Heart left ventricle (tissue), 16 donors: ENCODE data around the gene CNTFR. TPM values are rescaled to one million over a fixed set of nuclear protein-coding genes. Genes with fewer than 3 reads are reported as not detected.

Experiments used
- ATAC-seq, 4 donors: fragments of 200-7000 bp; cut with Tn5 transposase; one replicate each; pipeline ENCODE4 v1.9.1; 2020 to 2022; ENCODE audit warnings: moderate library complexity in 4 of 4, mild to moderate bottlenecking in 3 of 4, moderate number of reproducible peaks in 1 of 4
- DNase-seq, 5 donors: peaks; one replicate each; pipeline ENCODE4 v3.0.0-alpha.2; 2020
- H3K27ac ChIP-seq, 12 donors: fragments of 200-600 bp; sonication (generic) in 4 of 12; one replicate each; pipeline versions ENCODE4 v1.5.0 to v1.8.0; 2016 to 2022; ENCODE audit warnings: mild to moderate bottlenecking in 2 of 12
- H3K27me3 ChIP-seq, 9 donors: fragments of 200-600 bp; sonication (generic) in 2 of 9; one replicate each; pipeline versions ENCODE4 v1.5.1 to v1.8.0; 2016 to 2022; ENCODE audit warnings: mild to moderate bottlenecking in 3 of 9
- H3K36me3 ChIP-seq, 9 donors: fragments of 200-600 bp; sonication (generic) in 2 of 9; one replicate each; pipeline versions ENCODE4 v1.5.0 to v1.8.0; 2018 to 2022; ENCODE audit warnings: mild to moderate bottlenecking in 2 of 9
- H3K4me1 ChIP-seq, 12 donors: fragments of 200-600 bp; sonication (generic) in 4 of 12; one replicate each; pipeline versions ENCODE4 v1.5.0 to v1.8.0; 2016 to 2022; ENCODE audit warnings: mild to moderate bottlenecking in 3 of 12
- H3K4me3 ChIP-seq, 12 donors: fragments of 200-600 bp; sonication (generic) in 4 of 12; one replicate each; pipeline versions ENCODE4 v1.5.0 to v1.8.0; 2017 to 2022; ENCODE audit warnings: mild to moderate bottlenecking in 9 of 12, moderate library complexity in 4 of 12
- H3K9me3 ChIP-seq, 12 donors: fragments of 200-600 bp; sonication (generic) in 4 of 12; one replicate each; pipeline versions ENCODE4 v1.5.0 to v1.8.0; 2016 to 2022; ENCODE audit warnings: mild to moderate bottlenecking in 1 of 12
- POLR2A ChIP-seq, 2 donors: fragments of 450-650 bp; IDR thresholded peaks; one replicate each; pipeline ENCODE4 v1.6.1; 2017; ENCODE audit warnings: antibody characterized with exemption in 2 of 2, mild to moderate bottlenecking in 2 of 2, moderate library complexity in 2 of 2
- WGBS, 4 donors: extraction: QIAGEN DNeasy Blood & Tissue Kit in 2 of 4; methylation state at CpG; one replicate each; pipeline versions ENCODE4 v1.1.5 to v1.1.7; 2013 to 2018; 5-methylcytosine and 5-hydroxymethylcytosine counted together
- intact Hi-C, 10 donors: fragments of 100-400 bp; cut with DNase I; formaldehyde crosslinking; loops; one replicate each; pipeline versions ENCODE4 v1.11.1 to v1.14.2; 2022
- polyA plus RNA-seq, 2 donors: library from polyadenylated mRNA; stranded (reverse); fragments of 200-250 nt; gene quantifications; one replicate each; pipeline ENCODE4 v1.2.3, GENCODE V29; 2013
- total RNA-seq, 9 donors: library from RNA; depleted of rRNA in 2 of 9; stranded (reverse); fragments of >200 nt in 2 of 9; fragmentation: NEBNext Ultra II Directional in 3 of 9; extraction: Animal tissue kit (Norgen Biotek cat#: 25700) in 3 of 9; gene quantifications; one replicate each; pipeline versions ENCODE4 v1.1.0 to v1.2.4, GENCODE V29; 2016 to 2023
- TF ChIP-seq, protein P1 (sequence below), 12 donors: fragments of 200-600 bp; sonication (generic) in 4 of 12; IDR thresholded peaks; one replicate each; pipeline versions ENCODE4 v1.5.0 to v1.8.0; 2018 to 2022; ENCODE audit warnings: antibody characterized with exemption in 12 of 12, mild to moderate bottlenecking in 5 of 12
- donor health status: ischemic (EF 13 %, LVEDD 7.1; RV severe dilation, severe dysfunction).
- donor health status: healthy with polysubstance abuse.
- donor health status: DM: no; HTN: yes; CAD: no.
- donor health status: DM: no; HTN: no; CAD: no.
- donor health status: ischemic (EF 25% LVEDD 6.9; RV normal size, moderate dysfunction).
- donor health status: ischemic (EF 25% LVEDD 5.7; RV mildly dilated, moderate dysfunction).
- donor health status: healthy.
- donor health status: DM: yes; HTN: yes; CAD: no.
- donor health status: ischemic (EF 35%, LVEDD 5.7; RV mildly dilated, moderate dysfunction).
- donor health status: nonischemic (EF 11% LVEDD 7.7; RV severe dilation, severe dysfunction).
- donor health status: DM: yes; HTN: yes; CAD: no.
- donor health status: PGD.
- donor health status: ischemic (EF 29% LVEDD 5.4; RV normal size, mild dysfunction).
- donor health status: nonischemic (EF 23%, LVEDD 6.1; RV moderate dilation, normal function).

The CNTFR gene
- total and polyA plus RNA-seq, 11 donors, result 0.43 to 9.8 (median 2.0) TPM

DNA sequence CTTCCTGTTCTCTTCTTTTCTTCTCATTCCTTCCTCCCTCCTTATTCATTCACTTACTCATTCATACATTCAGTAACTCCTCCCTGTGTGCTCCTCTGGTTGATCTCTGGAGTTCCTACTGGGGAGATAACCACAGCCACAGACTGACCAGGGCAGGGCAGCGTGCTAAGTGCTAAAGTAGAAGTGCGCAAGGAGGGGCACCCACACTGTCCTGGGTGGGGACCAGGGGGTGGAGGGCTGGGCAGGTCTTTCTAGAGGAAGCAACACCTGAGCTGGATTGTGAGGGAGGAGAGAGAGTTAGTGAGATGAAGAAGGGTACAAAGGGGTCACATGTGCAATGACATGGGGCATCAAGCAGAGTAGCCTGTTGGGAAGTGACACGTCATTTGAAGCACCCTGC lies 80.6 kb downstream of the CNTFR start:
- Histone ChIP-seq H3K4me3 (no peak overlapping the region), H3K27me3 (no peaks in the 10 kb centered on the region), H3K4me1 (peaks cover 0 to 9% (median 0%) of the 10 kb centered on the region in 12 donors), H3K9me3 (no peaks in the 10 kb centered on the region), H3K36me3 (no peaks in the 10 kb centered on the region), H3K27ac (no peak overlapping the region)
- intact Hi-C loops, result loop anchor here in 4 of 10 donors (10.0 kb wide), 3 partner anchors 86 to 174 kb away; no protein-coding TSS in a partner anchor
- no peak for ATAC-seq
- TF ChIP-seq POLR2A (IDR thresholded peaks at IDR 0.05), result no peak
- TF ChIP-seq, protein P1, sequence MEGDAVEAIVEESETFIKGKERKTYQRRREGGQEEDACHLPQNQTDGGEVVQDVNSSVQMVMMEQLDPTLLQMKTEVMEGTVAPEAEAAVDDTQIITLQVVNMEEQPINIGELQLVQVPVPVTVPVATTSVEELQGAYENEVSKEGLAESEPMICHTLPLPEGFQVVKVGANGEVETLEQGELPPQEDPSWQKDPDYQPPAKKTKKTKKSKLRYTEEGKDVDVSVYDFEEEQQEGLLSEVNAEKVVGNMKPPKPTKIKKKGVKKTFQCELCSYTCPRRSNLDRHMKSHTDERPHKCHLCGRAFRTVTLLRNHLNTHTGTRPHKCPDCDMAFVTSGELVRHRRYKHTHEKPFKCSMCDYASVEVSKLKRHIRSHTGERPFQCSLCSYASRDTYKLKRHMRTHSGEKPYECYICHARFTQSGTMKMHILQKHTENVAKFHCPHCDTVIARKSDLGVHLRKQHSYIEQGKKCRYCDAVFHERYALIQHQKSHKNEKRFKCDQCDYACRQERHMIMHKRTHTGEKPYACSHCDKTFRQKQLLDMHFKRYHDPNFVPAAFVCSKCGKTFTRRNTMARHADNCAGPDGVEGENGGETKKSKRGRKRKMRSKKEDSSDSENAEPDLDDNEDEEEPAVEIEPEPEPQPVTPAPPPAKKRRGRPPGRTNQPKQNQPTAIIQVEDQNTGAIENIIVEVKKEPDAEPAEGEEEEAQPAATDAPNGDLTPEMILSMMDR (IDR thresholded peaks at IDR 0.05), result no peak
- DNase-seq, result no peak
- WGBS, 4 donors, result 82 to 96% (median 93%) methylated on average over 3 of the region's 3 CpGs

DNA sequence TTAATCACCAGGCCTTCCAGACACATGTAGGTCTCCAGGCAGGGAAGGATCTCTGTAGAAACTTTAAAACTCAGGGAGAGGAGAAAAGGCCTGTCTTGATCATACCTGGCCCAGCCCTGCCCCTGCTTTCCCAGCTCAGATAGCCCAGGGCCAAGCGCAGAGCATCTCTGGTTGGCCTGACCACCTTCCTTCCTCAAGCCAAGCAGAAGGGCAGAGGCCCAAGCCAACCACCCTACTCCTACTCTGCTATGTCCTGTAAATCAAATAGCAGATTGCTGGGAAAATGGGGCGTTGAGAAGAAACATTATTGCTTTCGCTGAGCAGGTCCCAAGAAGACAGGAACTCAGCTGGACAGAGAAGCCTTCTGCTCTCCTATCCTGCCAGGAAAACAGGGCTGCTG lies 81.1 kb downstream of the CNTFR start:
- WGBS, 4 donors, result 91 to 95% (median 92%) methylated on average over 3 of the region's 3 CpGs

DNA sequence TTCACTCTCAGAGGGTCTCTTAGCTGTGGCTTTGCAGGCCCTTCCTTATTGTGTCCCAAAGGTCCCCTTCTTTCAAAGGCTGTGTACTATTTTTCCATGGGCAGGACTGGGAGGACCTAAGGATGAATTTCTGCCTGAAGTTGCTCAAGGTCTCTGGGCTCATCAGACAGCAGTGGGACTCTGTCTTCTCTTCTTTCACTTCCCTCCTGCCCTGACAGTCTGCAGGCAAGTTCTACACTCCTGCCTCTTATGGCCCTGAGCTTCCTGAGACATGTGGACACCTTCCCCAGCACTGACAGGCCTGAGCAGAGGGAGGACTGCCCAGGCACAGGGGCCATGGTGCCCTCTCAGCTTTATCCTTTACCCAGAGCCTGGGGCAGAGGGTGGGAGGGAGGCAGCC lies 81.6 kb downstream of the CNTFR start:
- no peak for ATAC-seq
- DNase-seq, result no peak

More for the DNA sequence above, 81.1 kb downstream of the CNTFR start:
- DNase-seq, result no peak
- H3K36me3 ChIP-seq, result no peaks in the 10 kb centered on the region
- TF ChIP-seq, protein P1 (IDR thresholded peaks at IDR 0.05), result no peak
- no peak for TF ChIP-seq POLR2A (IDR thresholded peaks at IDR 0.05)
- intact Hi-C loops, result loop anchor here in 4 of 10 donors (10.0 kb wide), 3 partner anchors 86 to 174 kb away; no protein-coding TSS in a partner anchor
- peaks cover 0 to 7% (median 0%) of the 10 kb centered on the region in 12 donors for H3K4me1 ChIP-seq
- ATAC-seq, result no peak
- no peaks in the 10 kb centered on the region for H3K9me3 ChIP-seq
- H3K4me3 ChIP-seq, result no peak overlapping the region
- no peak overlapping the region for H3K27ac ChIP-seq
- no peaks in the 10 kb centered on the region for H3K27me3 ChIP-seq

DNA sequence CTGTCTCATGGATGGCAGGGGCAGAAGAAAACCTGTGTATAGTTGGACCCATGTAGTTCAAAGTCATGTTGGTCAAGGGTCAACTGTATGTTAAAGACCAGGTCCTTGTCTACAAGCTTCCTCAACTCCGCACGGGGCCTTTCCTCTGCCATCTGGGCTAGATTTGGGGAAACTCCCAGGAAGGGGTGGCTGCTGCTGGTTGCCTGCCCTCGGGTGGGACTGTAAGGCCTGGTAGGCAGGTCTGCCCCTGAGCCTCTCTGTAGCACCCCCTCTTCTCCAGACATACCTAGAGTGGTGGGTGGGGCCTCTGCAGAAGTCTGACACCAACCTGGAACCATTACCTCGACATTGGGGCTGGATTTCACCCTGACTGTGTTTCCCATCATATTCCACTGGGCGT lies 82.0 kb downstream of the CNTFR start:
- ATAC-seq, result no peak
- Histone ChIP-seq H3K4me3 (no peak overlapping the region), H3K9me3 (no peaks in the 10 kb centered on the region), H3K27me3 (no peaks in the 10 kb centered on the region), H3K27ac (no peak overlapping the region), H3K4me1 (peaks cover 0 to 5% (median 2%) of the 10 kb centered on the region in 12 donors), H3K36me3 (no peaks in the 10 kb centered on the region)
- DNase-seq, result peak in 1 of 5 donors; percentile 1
- 73 to 83% (median 78%) methylated on average over 5 of the region's 5 CpGs for WGBS, 4 donors
- TF ChIP-seq POLR2A (IDR thresholded peaks at IDR 0.05), result no peak
- TF ChIP-seq, protein P1 (IDR thresholded peaks at IDR 0.05), result no peak
- intact Hi-C loops, result loop anchor here in 4 of 10 donors (10.0 kb wide), 3 partner anchors 87 to 173 kb away; no protein-coding TSS in a partner anchor

More for the DNA sequence above, 81.6 kb downstream of the CNTFR start:
- Histone ChIP-seq H3K4me3 (no peak overlapping the region), H3K4me1 (peaks cover 0 to 3% (median 0%) of the 10 kb centered on the region in 12 donors), H3K9me3 (no peaks in the 10 kb centered on the region), H3K27me3 (no peaks in the 10 kb centered on the region), H3K36me3 (no peaks in the 10 kb centered on the region), H3K27ac (no peak overlapping the region)
- intact Hi-C loops, result loop anchor here in 4 of 10 donors (10.0 kb wide), 3 partner anchors 87 to 173 kb away; no protein-coding TSS in a partner anchor
- no peak for TF ChIP-seq POLR2A (IDR thresholded peaks at IDR 0.05)
- TF ChIP-seq, protein P1 (IDR thresholded peaks at IDR 0.05), result no peak
